Fibroblast of the aortic adventitia (primary cell): Measurements from ENCODE around the gene MTRF1L. TPM values are rescaled to one million over a fixed set of nuclear protein-coding genes. Genes with fewer than 3 reads are reported as not detected.
A peak's percentile ranks its signal among the peaks of the same experiment; 100 is the strongest.

ENCODE experiments used
- DNase-seq: peaks from one replicate; pipeline ENCODE4 v3.0.0-alpha.2; 2010; ENCODE audit warnings: low read depth
- H3K4me3 ChIP-seq: 2 replicates; pipeline ENCODE4 v1.5.1; 2011; ENCODE audit warnings: low read depth, mild to moderate bottlenecking, control low read depth, low read length, moderate library complexity
- total RNA-seq: library from RNA; depleted of rRNA; stranded (reverse); fragments of >200 nt; gene quantifications from 2 replicates; pipeline ENCODE4 v1.2.3, GENCODE V29; 2012; ENCODE audit warnings: low replicate concordance
- TF ChIP-seq, protein P1 (sequence below): IDR thresholded peaks from 2 replicates; pipeline ENCODE4 v1.5.1; 2011; ENCODE audit warnings: mild to moderate bottlenecking, low read length, control low read depth, inconsistent platforms; ENCODE audit not compliant: insufficient read depth

Gene MTRF1L
- total RNA-seq, 1 donor = 28.2 TPM

DNA sequence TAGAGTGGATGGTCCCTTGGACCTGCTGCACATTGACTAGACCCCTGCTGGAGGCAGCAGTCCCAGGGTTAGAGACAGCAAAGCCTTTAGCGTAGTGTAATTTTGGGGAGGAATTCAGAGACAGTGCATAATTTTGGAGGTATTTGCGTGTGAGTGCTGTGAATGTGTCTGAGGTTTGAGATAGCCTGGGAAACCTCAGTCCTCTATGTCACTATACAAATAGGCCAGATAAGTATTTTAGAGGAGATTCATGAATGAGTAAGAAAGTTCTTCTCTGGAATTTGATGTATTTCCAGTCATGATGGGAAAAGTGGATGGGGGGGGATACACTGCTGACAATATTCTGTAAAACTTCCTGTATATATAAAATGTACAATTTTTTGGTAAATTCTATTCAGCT lies 25.8 kb upstream of the MTRF1L start:
- TF ChIP-seq, protein P1, sequence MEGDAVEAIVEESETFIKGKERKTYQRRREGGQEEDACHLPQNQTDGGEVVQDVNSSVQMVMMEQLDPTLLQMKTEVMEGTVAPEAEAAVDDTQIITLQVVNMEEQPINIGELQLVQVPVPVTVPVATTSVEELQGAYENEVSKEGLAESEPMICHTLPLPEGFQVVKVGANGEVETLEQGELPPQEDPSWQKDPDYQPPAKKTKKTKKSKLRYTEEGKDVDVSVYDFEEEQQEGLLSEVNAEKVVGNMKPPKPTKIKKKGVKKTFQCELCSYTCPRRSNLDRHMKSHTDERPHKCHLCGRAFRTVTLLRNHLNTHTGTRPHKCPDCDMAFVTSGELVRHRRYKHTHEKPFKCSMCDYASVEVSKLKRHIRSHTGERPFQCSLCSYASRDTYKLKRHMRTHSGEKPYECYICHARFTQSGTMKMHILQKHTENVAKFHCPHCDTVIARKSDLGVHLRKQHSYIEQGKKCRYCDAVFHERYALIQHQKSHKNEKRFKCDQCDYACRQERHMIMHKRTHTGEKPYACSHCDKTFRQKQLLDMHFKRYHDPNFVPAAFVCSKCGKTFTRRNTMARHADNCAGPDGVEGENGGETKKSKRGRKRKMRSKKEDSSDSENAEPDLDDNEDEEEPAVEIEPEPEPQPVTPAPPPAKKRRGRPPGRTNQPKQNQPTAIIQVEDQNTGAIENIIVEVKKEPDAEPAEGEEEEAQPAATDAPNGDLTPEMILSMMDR = no peak
- H3K4me3 ChIP-seq = no peak overlapping the region
- DNase-seq = peak; percentile 16

DNA sequence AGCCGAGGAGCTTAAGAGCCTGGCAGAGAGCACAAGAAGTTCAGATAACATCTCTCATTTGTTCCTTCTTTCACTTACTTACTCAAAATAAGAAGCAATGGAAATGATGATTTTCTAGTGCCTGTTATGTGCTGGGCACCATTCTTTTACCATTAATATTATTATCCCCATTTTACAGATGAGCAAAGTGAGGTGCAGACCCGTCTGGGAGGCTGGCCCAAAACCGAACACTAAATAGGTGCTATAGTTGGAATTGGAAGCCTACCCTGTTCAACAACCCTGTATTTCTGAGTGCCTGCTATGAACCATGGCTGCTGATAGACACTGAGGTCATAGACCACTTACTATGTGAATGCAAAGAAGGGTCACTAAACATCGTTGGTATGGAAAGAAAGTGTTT lies 25.0 kb upstream of the MTRF1L start:
- DNase-seq = no peak
- TF ChIP-seq, protein P1 = no peak
- no peak overlapping the region for H3K4me3 ChIP-seq

DNA sequence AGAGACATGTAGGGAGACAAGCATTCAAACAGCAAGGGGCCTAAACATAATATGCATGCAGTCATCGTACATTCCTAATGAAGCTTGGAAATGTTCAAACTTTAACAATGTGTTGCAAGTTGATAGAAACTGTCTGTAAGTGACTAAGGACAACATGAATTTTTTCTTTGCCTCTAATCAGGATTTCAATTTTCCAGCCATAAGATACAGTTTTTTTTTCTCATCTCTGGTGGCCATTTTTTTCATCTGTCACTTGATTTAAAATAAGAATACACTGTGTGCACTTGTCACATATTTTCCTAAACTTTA lies 22.2 kb upstream of the MTRF1L start:
- DNase-seq = no peak
- H3K4me3 ChIP-seq = no peak overlapping the region
- TF ChIP-seq, protein P1 = no peak

DNA sequence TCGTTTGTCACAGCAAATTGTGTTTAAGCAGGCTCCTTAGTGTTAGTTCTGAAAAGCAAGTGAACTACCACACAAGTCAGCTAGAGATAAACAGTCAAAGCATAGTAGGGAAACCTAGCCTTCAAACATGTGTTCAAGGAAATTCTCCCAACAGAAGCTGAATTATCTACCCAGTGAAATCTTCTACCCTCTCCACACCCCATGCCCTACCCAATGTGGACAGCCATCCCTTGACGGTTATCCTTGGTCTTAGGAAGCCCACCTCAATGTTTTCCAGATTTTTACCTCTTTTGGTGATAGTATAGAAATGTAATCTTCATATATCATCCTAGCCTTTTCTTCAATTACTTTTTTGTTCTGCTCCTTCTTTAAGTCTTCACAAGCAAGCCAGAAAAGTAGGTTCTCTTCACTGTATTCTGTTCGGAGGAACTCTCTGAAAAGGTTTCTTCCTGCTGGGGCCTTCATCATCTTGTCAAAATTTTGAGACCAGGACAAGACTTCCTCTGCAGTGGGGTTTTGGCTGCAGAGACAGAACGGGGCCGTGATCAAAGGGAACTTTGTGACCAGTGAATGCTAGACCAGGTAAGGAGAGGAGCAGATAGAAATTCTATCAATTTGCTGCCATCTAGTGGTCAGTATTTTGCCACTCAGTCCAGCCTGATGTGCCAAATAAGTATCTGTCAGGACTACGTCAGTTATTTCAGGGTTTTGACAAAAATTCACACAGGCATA lies 21.6 kb upstream of the MTRF1L start:
- TF ChIP-seq, protein P1 = peak; percentile 82
- peak; percentile 72 for DNase-seq
- no peak overlapping the region for H3K4me3 ChIP-seq

DNA sequence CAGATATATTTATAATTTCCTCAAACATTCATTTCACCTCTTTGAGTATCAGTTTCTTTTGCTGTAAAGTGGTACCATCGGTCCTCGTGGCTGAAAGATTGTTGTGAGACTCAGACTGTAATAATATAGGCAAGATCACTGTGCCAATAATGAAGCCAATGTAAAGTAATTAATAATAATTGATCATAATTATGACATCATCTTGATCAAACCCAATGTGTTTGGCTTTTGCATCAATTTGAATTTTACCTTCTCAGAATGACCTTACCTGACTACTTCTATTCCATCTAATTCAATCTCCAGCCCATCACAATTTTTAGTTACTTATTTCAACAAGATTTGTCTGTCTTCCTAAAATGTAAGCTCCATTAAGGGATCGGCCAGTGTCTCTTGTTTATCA lies 15.8 kb upstream of the MTRF1L start:
- no peak for DNase-seq
- H3K4me3 ChIP-seq = no peak overlapping the region
- TF ChIP-seq, protein P1 = no peak

DNA sequence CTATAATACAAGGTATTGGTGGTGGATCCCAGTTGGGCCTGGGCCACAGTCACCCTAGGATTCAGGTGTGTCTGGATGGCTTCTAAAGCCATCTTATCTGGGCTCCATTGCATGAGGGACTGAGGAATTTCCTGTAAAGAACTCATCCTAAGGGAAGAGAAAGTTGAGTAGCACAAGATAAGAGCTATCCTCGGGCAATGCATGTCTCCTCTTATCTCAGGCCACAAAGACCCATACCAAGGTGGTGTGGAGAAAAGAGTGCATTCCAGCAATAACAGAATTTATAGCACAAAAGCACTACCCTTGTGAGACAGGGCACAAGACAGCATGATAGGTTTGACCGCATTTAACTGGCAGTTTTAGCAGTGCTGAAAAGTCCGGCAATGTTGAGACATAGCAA lies 14.3 kb upstream of the MTRF1L start:
- TF ChIP-seq, protein P1 = no peak
- no peak overlapping the region for H3K4me3 ChIP-seq
- no peak for DNase-seq

DNA sequence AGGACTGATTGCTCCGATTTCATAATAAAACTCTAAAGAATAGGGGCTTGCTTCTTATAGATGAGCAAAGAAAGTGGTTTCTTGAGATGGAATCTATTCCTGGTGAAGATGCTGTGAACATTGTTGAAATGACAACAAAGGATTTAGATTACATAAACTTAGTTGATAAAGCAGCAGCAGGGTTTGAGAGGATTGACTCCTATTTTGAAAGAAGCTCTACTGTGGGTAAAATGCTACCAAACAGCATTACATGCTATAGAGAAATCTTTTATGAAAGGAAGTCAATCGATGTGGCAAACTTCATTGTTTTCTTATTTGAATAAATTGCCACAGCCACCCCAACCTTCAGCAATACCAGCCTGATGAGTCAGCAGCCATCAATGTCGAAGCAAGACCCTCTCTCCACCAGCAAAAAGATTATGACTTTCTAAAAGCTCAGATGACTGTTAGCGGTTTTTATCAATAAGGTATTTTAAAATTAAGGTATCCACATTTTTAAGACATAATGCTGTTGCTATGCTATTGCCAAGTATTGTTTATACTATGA lies 12.7 kb upstream of the MTRF1L start:
- TF ChIP-seq, protein P1 = no peak
- no peak for DNase-seq
- H3K4me3 ChIP-seq = no peak overlapping the region
